Esophagus squamous epithelium (tissue), 4 donors: ENCODE data around the gene SERPINB7.

ENCODE experiments used
- POLR2A ChIP-seq, 4 donors: fragments of 450-650 bp; IDR thresholded peaks; one replicate each; pipeline ENCODE4 v1.6.1; 2017; ENCODE audit warnings: antibody characterized with exemption in 4 of 4, mild to moderate bottlenecking in 4 of 4, moderate library complexity in 3 of 4
- TF ChIP-seq, protein P1 (sequence below), 6 experiments: fragments of 450-650 bp in 4 of 6; fragments of 200-600 bp in 2 of 6; sonication (generic) in 2 of 6; IDR thresholded peaks; one replicate each; pipeline ENCODE4 v1.5.1; 2016 to 2019; ENCODE audit warnings: antibody characterized with exemption in 6 of 6, mild to moderate bottlenecking in 4 of 6, moderate library complexity in 4 of 6

DNA sequence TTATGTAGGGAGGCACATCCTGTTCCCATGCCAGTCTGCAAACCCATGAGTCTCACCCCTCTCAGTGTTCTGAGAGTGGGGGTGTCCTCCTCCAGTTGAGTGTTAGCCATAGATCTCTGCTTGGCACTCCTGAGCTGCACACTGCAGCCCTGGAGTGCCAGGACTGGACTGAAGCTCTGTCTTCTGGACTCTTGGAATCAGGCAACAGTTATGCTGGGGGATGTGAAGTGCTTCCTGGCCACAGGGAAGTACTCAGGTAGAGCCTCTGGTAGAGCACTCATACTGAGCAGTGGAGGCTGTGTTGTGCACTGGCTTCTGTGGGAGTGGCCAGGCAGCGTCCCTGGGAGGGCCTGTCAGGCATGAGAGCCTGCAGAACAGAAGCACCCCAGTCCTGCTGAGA is 43.0 kb downstream of the SERPINB7 start:
- TF ChIP-seq, protein P1, sequence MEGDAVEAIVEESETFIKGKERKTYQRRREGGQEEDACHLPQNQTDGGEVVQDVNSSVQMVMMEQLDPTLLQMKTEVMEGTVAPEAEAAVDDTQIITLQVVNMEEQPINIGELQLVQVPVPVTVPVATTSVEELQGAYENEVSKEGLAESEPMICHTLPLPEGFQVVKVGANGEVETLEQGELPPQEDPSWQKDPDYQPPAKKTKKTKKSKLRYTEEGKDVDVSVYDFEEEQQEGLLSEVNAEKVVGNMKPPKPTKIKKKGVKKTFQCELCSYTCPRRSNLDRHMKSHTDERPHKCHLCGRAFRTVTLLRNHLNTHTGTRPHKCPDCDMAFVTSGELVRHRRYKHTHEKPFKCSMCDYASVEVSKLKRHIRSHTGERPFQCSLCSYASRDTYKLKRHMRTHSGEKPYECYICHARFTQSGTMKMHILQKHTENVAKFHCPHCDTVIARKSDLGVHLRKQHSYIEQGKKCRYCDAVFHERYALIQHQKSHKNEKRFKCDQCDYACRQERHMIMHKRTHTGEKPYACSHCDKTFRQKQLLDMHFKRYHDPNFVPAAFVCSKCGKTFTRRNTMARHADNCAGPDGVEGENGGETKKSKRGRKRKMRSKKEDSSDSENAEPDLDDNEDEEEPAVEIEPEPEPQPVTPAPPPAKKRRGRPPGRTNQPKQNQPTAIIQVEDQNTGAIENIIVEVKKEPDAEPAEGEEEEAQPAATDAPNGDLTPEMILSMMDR (IDR thresholded peaks at IDR 0.05) = no peak
- no peak for TF ChIP-seq POLR2A (IDR thresholded peaks at IDR 0.05)
